Bone marrow (tissue), 2 donors: Measurements from ENCODE around the gene ARCN1.

ENCODE experiments used
- DNase-seq, 2 donors: peaks; one replicate each; lab custom pipeline; 2025; lab: John Stamatoyannopoulos, UW

ARCN1 gene

GRCh38 chr11:118621784-118622375 lies 49.7 kb downstream of the ARCN1 start:
- DNase-seq = no peak

GRCh38 chr11:118622376-118623268 lies 50.4 kb downstream of the ARCN1 start:
- no peak for DNase-seq

GRCh38 chr11:118623269-118623655 lies 51.1 kb downstream of the ARCN1 start:
- DNase-seq = no peak

- no peak for DNase-seq
Measured at GRCh38 chr11:118625036-118625690, 53.0 kb downstream of the ARCN1 start.

DNA sequence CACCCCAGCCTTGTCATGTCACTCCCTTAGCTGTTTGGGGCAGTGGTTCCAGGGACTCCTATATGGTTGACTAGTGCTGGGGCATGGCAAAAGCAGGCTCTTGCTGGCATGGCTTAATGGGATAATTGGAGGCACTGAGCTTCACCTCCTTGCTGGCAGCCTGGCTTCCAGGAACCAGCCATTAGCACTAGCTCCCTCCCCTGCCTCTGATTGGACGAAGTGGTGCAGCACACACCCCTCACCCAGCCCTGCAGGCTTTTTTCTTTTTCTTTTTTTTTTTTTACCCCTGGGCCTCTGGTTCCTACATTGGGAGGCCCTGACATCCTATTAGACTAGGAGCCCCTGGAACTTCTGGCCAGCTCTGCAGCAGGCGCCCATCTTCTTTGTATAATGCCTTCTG lies 53.8 kb downstream of the ARCN1 start:
- no peak for DNase-seq

GRCh38 chr11:118627566-118627965 lies 55.4 kb downstream of the ARCN1 start:
- no peak for DNase-seq

DNA sequence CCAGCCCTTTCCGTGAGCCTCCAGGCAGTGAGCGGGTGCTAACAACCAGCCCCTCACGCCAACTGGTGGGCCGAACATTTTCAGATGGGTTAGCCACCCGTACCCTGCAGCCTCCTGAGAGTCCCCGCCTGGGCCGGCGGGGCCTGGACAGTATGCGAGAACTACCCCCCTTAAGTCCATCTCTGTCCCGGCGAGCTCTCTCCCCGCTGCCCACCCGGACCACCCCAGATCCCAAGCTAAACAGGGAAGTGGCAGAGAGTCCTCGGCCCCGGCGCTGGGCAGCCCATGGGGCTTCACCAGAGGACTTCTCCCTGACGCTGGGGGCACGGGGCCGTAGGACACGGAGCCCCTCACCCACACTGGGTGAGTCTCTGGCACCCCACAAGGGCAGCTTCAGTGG lies 55.8 kb downstream of the ARCN1 start:
- DNase-seq = no peak

- DNase-seq = no peak
Measured at GRCh38 chr11:118628432-118628831, 56.2 kb downstream of the ARCN1 start.

DNA sequence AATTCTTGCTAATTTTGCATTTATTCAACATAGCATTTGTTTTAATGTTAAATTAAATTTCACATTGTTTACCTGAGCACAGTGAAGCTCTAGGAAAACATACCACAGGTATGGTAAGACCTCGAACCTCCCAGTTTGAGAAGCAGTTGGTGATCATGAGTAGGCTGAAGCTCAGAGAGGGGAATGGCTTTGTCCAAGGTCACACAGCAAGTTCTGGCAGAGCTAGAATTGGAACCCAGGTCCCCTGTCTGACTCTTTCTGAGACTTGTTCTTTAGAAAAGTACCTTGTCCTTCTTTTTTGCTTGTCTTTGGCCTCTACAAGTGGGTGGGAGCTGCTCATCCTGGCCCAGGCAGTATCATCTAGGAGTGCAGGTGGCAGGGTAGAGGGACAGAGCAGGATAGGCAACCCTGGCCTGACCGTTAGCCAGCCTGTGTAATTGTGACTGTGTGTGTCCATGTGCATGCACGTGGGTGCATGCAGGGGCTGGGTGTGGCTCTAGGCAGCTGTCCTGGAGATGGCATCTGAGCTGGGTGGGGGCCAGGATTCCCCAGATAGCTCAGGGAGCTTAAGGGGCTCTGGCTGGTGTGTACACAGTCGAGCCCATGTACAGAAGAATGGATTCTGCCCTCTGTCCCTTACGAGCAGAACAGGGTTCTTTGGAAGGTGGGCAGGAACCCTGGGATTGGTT lies 56.8 kb downstream of the ARCN1 start:
- no peak for DNase-seq

DNA sequence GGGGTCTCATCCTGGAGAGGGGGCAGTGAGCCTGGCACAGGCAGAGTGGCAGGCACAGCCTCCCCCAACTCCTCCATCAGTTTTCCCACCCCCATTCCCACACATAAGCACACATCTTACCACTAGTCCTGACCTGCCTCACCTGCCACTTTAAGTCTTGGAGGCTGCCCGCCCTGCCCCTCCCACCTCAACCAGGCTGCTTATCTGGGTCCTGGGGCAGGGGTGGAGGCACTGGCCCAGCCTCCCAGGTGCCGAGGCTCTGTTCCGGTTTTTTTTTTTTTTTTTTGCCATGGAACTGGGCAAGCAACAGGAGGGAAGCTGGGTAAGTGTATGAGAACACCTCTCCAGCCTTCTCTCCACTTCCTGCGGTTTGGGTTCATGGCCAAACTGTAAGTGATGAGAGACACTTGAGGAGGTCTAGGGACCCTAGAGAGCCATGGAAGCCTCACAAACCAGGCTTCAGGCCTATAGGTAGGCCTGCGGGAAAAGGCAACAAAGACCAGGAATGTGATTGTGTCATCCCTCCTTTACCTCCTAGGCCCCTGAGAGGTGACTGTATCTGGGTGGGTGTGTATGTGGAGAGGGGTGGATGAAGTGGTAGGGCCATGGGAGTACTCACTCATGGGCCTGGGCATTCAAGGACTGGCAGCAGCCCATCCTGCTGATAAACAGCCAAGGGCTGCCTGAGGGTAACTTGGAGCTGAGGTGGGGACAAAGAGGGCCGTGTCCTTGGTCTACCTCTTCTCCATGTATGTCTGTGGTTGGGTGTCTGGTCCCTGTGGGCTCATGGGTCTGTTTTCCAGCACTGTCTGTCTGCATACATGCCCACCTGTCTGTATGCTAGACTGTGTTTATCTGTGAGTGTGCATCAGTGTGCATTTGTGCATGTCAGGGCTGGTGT lies 57.8 kb downstream of the ARCN1 start:
- DNase-seq = no peak

DNA sequence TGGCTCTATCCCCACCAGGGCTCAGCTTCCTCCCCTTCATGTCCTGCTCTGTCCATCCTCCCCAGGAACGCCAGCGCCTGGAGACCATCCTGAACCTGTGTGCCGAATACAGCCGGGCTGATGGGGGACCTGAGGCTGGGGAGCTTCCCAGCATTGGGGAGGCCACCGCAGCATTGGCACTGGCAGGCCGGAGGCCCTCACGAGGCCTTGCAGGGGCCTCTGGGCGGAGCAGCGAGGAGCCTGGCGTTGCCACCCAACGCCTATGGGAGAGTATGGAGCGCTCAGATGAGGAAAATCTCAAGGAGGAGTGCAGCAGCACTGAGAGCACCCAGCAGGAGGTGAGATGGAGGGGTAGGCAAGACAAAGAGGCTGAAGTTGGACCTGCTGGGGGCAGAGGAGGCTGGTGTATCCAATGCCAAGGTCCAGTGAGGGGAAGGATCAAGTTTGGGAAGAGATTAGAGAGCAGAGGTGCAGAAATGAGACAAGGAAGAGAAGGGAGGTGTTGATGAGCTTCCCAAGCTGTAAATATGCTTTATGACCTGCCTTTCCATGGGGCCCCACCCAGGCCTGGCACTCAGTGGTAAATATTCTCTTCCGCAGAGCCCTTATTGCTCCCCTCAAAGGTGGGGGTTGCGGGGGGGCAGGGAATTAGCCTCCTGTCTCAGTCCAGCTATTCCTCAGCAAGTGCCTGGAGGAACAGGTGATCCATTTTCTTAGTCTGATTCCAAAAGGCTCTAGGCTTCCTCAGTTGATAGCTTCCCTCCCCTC lies 59.1 kb downstream of the ARCN1 start:
- no peak for DNase-seq

DNA sequence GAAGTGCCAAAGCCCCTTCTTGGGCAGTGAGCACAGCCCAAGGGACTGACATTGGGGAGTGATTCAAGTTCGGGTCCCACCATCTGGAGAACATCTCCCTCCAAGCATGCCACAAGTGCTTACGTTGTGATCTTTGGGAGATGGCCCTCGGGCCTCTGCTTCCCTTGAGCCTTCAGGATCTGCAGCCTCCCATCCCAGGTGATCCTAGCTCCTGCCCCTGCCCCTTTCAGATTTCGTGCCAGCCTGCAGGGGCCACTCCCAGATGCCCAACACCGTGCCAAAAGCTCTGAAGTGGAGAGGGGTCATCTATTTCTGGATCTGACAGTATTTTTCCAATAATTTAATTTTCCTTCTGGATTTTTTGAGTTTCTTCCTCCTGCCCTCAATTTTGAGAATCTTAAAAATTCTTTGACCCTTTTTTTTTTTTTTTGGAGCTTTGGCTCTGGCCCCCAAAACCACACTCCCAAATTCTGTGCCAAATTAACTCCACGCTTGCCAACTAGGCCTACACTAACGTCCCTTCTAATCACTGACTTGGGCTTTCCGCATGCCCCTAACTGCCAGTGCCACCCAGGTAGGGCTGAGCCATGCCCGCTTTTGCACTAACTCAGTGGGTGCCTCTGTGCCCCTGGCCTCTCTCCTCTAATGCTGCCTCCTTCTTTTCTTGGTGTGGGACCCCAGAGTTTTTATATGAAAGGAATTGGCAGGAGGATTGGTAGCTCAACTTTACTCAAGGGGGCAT lies 60.5 kb downstream of the ARCN1 start:
- DNase-seq = no peak

- DNase-seq = no peak
Measured at GRCh38 chr11:118633319-118633690, 61.1 kb downstream of the ARCN1 start.

GRCh38 chr11:118633979-118634378 lies 61.8 kb downstream of the ARCN1 start:
- no peak for DNase-seq

DNA sequence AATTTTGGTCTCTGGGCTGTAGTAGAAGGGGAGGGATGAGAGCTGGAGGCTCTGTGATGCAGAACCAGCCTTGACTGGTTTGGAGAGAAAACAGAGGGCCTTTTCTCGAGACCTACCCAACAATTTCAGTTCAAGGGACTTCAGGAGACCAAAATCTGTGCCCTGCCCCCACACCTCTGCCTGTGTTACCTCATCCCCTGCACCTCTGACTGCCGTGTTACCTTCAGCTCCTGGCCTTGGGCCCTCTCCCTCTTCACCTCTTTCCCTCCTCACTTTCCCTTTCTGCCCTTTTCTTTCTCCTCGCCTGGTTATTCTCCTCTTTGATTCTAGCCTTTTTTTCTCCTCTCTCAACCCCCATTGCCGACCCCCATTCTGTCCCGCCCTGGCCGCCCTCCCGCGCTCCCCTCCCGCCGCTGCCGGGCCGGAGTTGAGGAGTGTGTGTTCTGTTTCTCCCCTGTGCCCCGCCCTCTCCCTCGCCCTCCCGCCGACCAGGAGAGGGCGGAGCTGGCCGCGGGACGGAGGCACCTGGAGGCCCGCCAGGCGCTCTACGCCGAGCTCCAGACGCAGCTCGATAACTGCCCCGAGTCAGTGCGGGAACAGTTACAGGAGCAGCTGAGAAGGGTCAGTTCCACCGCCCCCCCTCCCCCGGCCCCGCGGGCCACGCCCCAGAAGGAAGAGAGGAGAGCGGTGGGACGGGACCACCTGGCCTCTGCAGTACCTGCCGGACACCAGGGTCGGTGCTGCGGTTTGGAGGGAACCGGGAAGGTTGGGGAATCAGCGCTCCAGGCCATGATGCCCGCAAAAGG lies 62.4 kb downstream of the ARCN1 start:
- no peak for DNase-seq

DNA sequence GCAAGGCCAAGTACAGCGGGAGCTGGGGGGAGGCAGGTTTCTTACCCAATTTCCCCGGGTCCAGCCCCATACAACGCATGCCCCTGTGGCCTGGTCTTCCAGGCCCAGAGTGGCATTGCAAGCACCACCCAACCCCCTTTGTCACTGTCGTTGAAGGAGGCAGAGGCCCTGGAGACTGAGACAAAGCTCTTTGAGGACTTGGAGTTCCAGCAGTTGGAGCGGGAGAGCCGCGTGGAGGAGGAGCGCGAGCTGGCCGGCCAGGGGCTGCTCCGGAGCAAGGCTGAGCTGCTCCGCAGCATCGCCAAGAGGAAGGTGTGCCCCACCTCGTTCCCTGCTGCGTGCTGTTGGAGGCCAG lies 63.0 kb downstream of the ARCN1 start:
- no peak for DNase-seq

GRCh38 chr11:118635642-118636041 lies 63.4 kb downstream of the ARCN1 start:
- no peak for DNase-seq

GRCh38 chr11:118636569-118637290 lies 64.5 kb downstream of the ARCN1 start:
- DNase-seq = no peak

- DNase-seq = no peak
Measured at GRCh38 chr11:118638726-118639125, 66.5 kb downstream of the ARCN1 start.
